GM19468 (cell line): Measurements from ENCODE around the gene FRMD5.

Source experiments
- ATAC-seq: cut with Tn5 transposase; IDR thresholded peaks from one replicate; pipeline ENCODE4 v1.9.1; 2021; ENCODE audit warnings: mild to moderate bottlenecking, moderate library complexity, moderate number of reproducible peaks; ENCODE audit not compliant: unreplicated experiment; ENCODE audit errors: extremely low read depth

FRMD5 gene

GRCh38 chr15:43939070-43939469, 256.0 kb downstream of the FRMD5 start:
- no peak for ATAC-seq

- ATAC-seq, result no peak
These were observed 260.6 kb downstream of the FRMD5 start for GRCh38 chr15:43934480-43934879.

- no peak for ATAC-seq
These were observed 262.2 kb downstream of the FRMD5 start for GRCh38 chr15:43932907-43933306.

GRCh38 chr15:43931790-43932435, 263.2 kb downstream of the FRMD5 start:
- no peak for ATAC-seq

GRCh38 chr15:43931119-43931518, 264.0 kb downstream of the FRMD5 start:
- no peak for ATAC-seq

GRCh38 chr15:43930556-43930955, 264.5 kb downstream of the FRMD5 start:
- ATAC-seq, result no peak

GRCh38 chr15:43930079-43930478, 265.0 kb downstream of the FRMD5 start:
- ATAC-seq, result no peak

GRCh38 chr15:43928152-43928551, 266.9 kb downstream of the FRMD5 start:
- ATAC-seq, result no peak

- no peak for ATAC-seq
These were observed 267.9 kb downstream of the FRMD5 start for GRCh38 chr15:43927203-43927602.

GRCh38 chr15:43923553-43923952, 271.5 kb downstream of the FRMD5 start:
- no peak for ATAC-seq

- ATAC-seq, result no peak
These were observed 273.1 kb downstream of the FRMD5 start for GRCh38 chr15:43922021-43922420.

- ATAC-seq, result no peak
These were observed 274.3 kb downstream of the FRMD5 start for GRCh38 chr15:43920815-43921214.

- ATAC-seq, result no peak
These were observed 274.8 kb downstream of the FRMD5 start for GRCh38 chr15:43920254-43920600.

- ATAC-seq, result no peak
These were observed 275.4 kb downstream of the FRMD5 start for GRCh38 chr15:43919540-43920253.

- no peak for ATAC-seq
These were observed 276.4 kb downstream of the FRMD5 start for GRCh38 chr15:43918717-43919116.

GRCh38 chr15:43916326-43916660, 278.8 kb downstream of the FRMD5 start:
- no peak for ATAC-seq

- ATAC-seq, result no peak
These were observed 279.3 kb downstream of the FRMD5 start for GRCh38 chr15:43915631-43916325.

GRCh38 chr15:43913941-43914340, 281.1 kb downstream of the FRMD5 start:
- ATAC-seq, result no peak

- ATAC-seq, result no peak
These were observed 281.9 kb downstream of the FRMD5 start for GRCh38 chr15:43913026-43913780.

GRCh38 chr15:43912208-43912607, 282.9 kb downstream of the FRMD5 start:
- ATAC-seq, result no peak

GRCh38 chr15:43911235-43911781, 283.8 kb downstream of the FRMD5 start:
- no peak for ATAC-seq
